ENCODE measurements around the gene AMDHD2.
"Not testable (repeated sequence)": the region's sequence is repeated elsewhere in the genome, so short reads cannot be mapped to it uniquely, and the experiment has no call there.

AMDHD2 gene

DNA sequence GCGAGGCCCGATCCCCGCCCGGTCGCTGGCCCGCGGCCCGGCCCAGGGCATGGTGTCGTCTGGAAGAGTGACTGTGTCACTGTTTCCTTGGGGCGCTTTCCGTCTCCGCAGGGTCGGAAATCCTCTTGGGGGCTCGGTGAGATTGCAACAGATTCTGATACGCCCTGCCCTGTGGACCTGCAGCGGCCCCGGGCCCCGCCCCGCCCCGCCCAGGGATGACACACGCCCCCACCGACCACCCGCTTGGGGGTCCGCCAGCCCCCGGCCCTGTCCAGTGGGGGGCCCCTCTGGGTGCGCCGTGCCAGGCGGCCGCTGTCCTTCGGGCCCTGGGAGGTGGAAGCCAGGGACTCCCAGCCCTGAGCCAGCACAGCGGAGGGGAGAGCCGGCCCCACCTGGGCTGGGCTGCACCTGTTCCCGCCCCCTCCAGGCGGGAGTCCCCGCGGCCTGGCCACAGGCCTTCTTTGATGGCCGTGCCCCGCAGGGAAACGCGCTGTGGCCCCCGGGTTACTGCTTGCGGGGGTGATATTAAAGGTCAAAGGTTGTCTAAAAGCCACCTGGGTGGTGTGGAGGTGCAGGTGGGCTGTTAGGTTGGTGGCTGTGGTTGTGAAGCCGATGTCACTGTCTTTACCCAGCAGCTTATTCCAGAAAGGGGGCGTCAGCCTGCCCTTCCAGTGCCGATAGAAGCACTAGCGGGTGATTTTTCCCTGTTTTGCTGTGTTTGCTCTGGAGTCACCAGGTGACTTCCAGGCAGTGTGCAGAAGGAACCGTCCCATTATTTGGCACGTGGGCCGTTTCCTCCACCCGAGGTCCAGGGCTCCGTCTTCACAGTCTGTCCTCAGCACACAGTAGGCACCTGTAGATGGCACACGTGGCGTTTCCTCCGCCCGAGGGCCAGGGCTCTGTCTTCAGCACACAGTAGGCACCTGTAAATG is 44.5 kb upstream of the AMDHD2 start:
- H3K27ac ChIP-seq (ENCODE audit: low read depth, low read length): peak overlapping the region; percentile 12
- peak overlapping the region; percentile 52 to 55 for H3K4me3 ChIP-seq (ENCODE audit: low read depth in 1 of 2, low read length in 2 of 2)
- no peaks in the 10 kb centered on the region for H3K9me3 ChIP-seq (ENCODE audit: low read length)
- H3K27me3 ChIP-seq (ENCODE audit: control insufficient read depth in 1 of 2, insufficient read depth in 2 of 2, low read length in 2 of 2): peaks cover 2 to 30% of the 10 kb centered on the region in 2 donors
- peaks cover 6% of the 10 kb centered on the region for H3K4me1 ChIP-seq (ENCODE audit: insufficient read depth, low read length)
- H3K36me3 ChIP-seq (ENCODE audit: insufficient read depth, low read length): no peaks in the 10 kb centered on the region
- no peak overlapping the region for H3K9ac ChIP-seq (ENCODE audit: low read length)

DNA sequence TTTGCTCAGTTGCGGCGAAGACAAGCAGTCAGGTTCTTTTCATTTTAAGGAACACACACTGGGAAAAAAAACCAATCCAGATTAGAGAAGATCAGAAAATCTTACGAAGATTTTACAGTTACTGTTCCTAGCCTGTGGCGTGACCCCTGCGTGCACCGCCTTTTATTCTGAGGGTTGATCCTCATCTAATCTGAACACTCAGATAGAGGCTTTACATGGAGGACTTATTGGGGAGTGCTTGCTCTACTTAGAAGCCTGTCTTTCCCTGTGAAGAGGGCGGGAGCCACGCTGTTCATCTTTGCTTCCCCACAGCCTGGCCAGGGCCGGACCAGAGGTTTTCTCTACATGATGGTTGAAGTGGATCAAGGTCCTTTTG is 43.8 kb upstream of the AMDHD2 start:
- H3K27ac ChIP-seq (ENCODE audit: low read depth, low read length): no peak overlapping the region
- H3K9me3 ChIP-seq (ENCODE audit: low read length): no peaks in the 10 kb centered on the region
- no peak overlapping the region for H3K4me3 ChIP-seq (ENCODE audit: low read depth in 1 of 2, low read length in 2 of 2)
- no peaks in the 10 kb centered on the region for H3K36me3 ChIP-seq (ENCODE audit: insufficient read depth, low read length)
- peaks cover 0 to 23% of the 10 kb centered on the region in 2 donors for H3K27me3 ChIP-seq (ENCODE audit: control insufficient read depth in 1 of 2, insufficient read depth in 2 of 2, low read length in 2 of 2)
- no peak overlapping the region for H3K9ac ChIP-seq (ENCODE audit: low read length)
- peaks cover 6% of the 10 kb centered on the region for H3K4me1 ChIP-seq (ENCODE audit: insufficient read depth, low read length)

DNA sequence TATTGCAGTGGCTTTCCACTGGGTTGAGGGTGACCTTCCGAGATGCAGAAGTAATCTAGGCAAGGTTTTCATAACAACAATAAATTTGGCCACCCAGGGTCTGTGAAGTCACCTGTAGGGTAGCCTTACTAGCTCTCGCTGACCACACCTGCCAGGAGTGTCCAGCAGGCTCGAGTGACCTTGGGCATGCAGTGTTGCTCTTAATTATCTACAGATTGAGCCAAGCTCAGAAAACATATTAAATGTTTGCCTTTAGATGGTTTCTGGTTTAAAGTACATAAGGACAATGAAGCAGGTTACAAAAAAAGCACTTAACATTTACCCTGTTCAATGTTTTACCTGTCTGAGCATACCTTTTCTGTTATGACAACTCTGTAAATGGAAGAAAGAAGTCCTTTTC is 43.4 kb upstream of the AMDHD2 start:
- Histone ChIP-seq H3K27ac (ENCODE audit: low read depth, low read length) (no peak overlapping the region), H3K4me3 (ENCODE audit: low read depth in 1 of 2, low read length in 2 of 2) (no peak overlapping the region), H3K36me3 (ENCODE audit: insufficient read depth, low read length) (no peaks in the 10 kb centered on the region), H3K9me3 (ENCODE audit: low read length) (no peaks in the 10 kb centered on the region), H3K27me3 (ENCODE audit: control insufficient read depth in 1 of 2, insufficient read depth in 2 of 2, low read length in 2 of 2) (peaks cover 0 to 19% of the 10 kb centered on the region in 2 donors), H3K9ac (ENCODE audit: low read length) (no peak overlapping the region), H3K4me1 (ENCODE audit: insufficient read depth, low read length) (peaks cover 6% of the 10 kb centered on the region)

DNA sequence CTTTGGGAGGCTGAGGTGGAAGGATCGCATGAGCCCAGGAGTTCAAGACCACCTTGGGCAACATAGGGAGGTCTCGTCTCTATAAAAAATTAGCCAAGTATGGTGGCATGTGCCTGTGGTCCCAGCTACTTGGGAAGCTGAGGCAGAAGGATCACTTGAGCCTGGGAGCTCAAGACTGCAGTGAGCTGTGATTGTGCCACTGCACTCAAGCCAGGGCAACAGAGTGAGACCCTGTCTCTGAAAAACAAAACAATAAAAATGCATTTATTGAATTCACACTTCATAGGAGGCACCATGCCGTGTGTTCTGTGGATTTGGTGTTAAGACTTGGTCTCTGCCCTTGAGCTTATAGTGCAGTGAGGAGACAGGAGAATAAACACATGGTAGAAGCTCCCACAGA is 42.8 kb upstream of the AMDHD2 start:
- Histone ChIP-seq H3K9ac (ENCODE audit: low read length) (no peak overlapping the region), H3K27ac (ENCODE audit: low read depth, low read length) (no peak overlapping the region), H3K36me3 (ENCODE audit: insufficient read depth, low read length) (no peaks in the 10 kb centered on the region), H3K4me3 (ENCODE audit: low read depth in 1 of 2, low read length in 2 of 2) (no peak overlapping the region), H3K9me3 (ENCODE audit: low read length) (no peaks in the 10 kb centered on the region), H3K27me3 (ENCODE audit: control insufficient read depth in 1 of 2, insufficient read depth in 2 of 2, low read length in 2 of 2) (peaks cover 0 to 13% of the 10 kb centered on the region in 2 donors), H3K4me1 (ENCODE audit: insufficient read depth, low read length) (peaks cover 10% of the 10 kb centered on the region)

DNA sequence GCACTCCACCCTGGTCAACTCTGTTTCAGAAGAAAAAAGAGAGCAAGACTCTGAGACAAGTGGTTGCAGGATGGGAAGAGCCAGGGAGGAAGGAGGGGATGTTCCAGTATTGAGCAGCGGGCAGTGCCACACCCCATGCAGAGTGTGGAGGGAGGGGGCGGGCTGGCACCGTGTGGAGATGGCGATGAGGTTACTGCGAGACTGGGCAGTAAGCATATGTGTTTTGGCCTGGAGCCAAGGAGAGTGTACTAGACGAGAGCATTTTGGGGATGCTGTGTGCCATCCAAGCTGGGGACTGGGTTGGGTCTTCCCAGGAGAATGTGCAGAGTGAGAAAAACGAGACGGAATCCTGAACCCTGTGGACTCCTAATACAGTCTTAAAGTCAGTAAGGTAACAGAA is 41.9 kb upstream of the AMDHD2 start:
- Histone ChIP-seq H3K27me3 (ENCODE audit: control insufficient read depth in 1 of 2, insufficient read depth in 2 of 2, low read length in 2 of 2) (peaks cover 0 to 4% of the 10 kb centered on the region in 2 donors), H3K36me3 (ENCODE audit: insufficient read depth, low read length) (no peaks in the 10 kb centered on the region), H3K27ac (ENCODE audit: low read depth, low read length) (no peak overlapping the region), H3K9ac (ENCODE audit: low read length) (no peak overlapping the region), H3K4me1 (ENCODE audit: insufficient read depth, low read length) (peaks cover 19% of the 10 kb centered on the region), H3K4me3 (ENCODE audit: low read depth in 1 of 2, low read length in 2 of 2) (no peak overlapping the region), H3K9me3 (ENCODE audit: low read length) (no peaks in the 10 kb centered on the region)

DNA sequence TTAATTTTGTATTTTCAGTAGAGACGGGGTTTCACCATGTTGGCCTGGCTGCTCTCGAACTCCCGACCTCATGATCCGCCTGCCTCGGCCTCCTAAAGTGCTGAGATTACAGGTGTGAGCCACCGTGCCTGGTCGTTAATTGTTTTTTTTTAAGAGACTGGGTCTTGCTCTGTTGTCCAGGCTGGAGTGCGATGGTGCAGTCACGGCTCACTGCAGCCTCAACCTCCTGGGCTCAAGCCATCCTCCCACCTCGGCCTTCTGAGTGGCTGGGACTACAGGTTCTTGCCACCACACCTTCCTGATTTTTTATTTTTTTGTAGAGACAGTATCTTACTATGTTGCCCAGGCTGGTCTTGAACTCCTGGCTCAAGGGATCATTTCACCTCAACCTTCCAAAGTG is 40.2 kb upstream of the AMDHD2 start:
- not testable (repeated sequence) for H3K27ac ChIP-seq (ENCODE audit: low read depth, low read length); H3K4me3 ChIP-seq (ENCODE audit: low read depth in 1 of 2, low read length in 2 of 2); H3K27me3 ChIP-seq (ENCODE audit: control insufficient read depth in 1 of 2, insufficient read depth in 2 of 2, low read length in 2 of 2); H3K9ac ChIP-seq (ENCODE audit: low read length); H3K36me3 ChIP-seq (ENCODE audit: insufficient read depth, low read length); H3K9me3 ChIP-seq (ENCODE audit: low read length)
- H3K4me1 ChIP-seq (ENCODE audit: insufficient read depth, low read length): peaks cover 31% of the 10 kb centered on the region

DNA sequence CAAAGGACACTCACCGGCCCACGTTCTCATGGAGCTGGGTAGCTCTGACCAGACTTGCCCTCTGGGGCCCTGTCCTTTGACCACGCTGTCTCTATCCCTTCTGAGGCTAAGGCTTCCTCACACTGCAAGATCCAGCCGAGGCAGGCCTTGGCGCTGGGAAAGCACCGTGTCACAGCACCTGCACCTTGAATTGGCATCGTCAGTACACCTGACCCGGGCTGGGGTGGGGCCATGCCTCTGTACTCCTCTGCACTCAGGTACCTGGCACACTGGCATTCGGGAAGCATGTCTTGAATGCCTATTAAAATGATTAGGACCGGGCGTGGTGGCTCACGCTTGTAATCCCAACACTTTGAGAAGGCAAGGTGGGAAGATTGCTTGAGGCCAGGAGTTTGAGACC is 39.2 kb upstream of the AMDHD2 start:
- Histone ChIP-seq H3K9ac (ENCODE audit: low read length) (no peak overlapping the region), H3K36me3 (ENCODE audit: insufficient read depth, low read length) (no peaks in the 10 kb centered on the region)

DNA sequence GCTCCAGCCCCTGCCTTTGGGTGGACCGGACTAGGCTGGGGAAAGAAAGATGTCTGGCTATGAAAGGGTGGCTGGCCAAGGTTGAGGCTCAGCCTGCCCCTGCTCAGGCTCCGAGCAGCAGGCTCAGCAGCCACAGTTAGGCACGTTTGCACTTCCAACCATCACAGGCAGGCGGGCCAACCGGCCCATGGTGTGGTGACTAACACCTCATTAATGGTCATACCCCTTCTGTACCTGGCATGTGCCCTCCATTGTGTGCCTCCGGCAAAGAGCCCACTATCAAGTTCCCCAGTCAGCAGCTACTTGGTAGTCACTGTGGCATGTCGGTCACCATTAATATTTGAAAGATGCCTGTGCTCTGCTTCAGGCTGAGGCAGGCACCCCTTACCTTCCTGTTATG is 38.5 kb upstream of the AMDHD2 start:
- Histone ChIP-seq H3K4me3 (ENCODE audit: low read depth in 1 of 2, low read length in 2 of 2) (no peak overlapping the region), H3K4me1 (ENCODE audit: insufficient read depth, low read length) (peaks cover 25% of the 10 kb centered on the region), H3K27me3 (ENCODE audit: control insufficient read depth in 1 of 2, insufficient read depth in 2 of 2, low read length in 2 of 2) (no peaks in the 10 kb centered on the region), H3K9ac (ENCODE audit: low read length) (peak overlapping the region; percentile 76), H3K27ac (ENCODE audit: low read depth, low read length) (no peak overlapping the region), H3K36me3 (ENCODE audit: insufficient read depth, low read length) (no peaks in the 10 kb centered on the region), H3K9me3 (ENCODE audit: low read length) (no peaks in the 10 kb centered on the region)

More for the DNA sequence above, 39.2 kb upstream of the AMDHD2 start:
- Histone ChIP-seq H3K27ac (ENCODE audit: low read depth, low read length) (no peak overlapping the region), H3K4me3 (ENCODE audit: low read depth in 1 of 2, low read length in 2 of 2) (no peak overlapping the region), H3K4me1 (ENCODE audit: insufficient read depth, low read length) (peaks cover 28% of the 10 kb centered on the region), H3K9me3 (ENCODE audit: low read length) (no peaks in the 10 kb centered on the region), H3K27me3 (ENCODE audit: control insufficient read depth in 1 of 2, insufficient read depth in 2 of 2, low read length in 2 of 2) (no peaks in the 10 kb centered on the region)

DNA sequence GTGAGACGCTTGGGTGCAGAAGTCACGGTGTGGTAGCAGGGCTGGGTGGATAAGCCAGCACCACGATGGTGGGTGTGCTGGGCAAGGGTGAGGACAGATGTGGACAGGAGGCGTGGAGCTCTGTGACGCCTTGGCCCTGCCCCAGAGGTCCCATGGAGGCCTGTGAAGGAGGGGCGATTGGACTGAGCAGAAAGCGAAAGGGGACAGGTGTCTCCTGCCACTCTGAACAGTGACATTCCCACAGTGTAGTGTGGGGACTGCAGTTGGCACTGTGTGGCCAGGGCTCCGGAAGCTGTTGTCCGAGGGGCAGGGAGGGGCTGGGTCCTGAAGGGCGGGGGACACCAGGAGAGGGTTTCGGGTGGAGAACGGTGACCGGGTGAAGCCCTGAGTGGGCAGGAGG is 37.9 kb upstream of the AMDHD2 start:
- Histone ChIP-seq H3K9me3 (ENCODE audit: low read length) (no peaks in the 10 kb centered on the region), H3K9ac (ENCODE audit: low read length) (peak overlapping the region; percentile 76), H3K27ac (ENCODE audit: low read depth, low read length) (peak overlapping the region; percentile 85), H3K36me3 (ENCODE audit: insufficient read depth, low read length) (no peaks in the 10 kb centered on the region), H3K27me3 (ENCODE audit: control insufficient read depth in 1 of 2, insufficient read depth in 2 of 2, low read length in 2 of 2) (no peaks in the 10 kb centered on the region), H3K4me3 (ENCODE audit: low read depth in 1 of 2, low read length in 2 of 2) (peak overlapping the region; percentile 29 to 45), H3K4me1 (ENCODE audit: insufficient read depth, low read length) (peaks cover 25% of the 10 kb centered on the region)

DNA sequence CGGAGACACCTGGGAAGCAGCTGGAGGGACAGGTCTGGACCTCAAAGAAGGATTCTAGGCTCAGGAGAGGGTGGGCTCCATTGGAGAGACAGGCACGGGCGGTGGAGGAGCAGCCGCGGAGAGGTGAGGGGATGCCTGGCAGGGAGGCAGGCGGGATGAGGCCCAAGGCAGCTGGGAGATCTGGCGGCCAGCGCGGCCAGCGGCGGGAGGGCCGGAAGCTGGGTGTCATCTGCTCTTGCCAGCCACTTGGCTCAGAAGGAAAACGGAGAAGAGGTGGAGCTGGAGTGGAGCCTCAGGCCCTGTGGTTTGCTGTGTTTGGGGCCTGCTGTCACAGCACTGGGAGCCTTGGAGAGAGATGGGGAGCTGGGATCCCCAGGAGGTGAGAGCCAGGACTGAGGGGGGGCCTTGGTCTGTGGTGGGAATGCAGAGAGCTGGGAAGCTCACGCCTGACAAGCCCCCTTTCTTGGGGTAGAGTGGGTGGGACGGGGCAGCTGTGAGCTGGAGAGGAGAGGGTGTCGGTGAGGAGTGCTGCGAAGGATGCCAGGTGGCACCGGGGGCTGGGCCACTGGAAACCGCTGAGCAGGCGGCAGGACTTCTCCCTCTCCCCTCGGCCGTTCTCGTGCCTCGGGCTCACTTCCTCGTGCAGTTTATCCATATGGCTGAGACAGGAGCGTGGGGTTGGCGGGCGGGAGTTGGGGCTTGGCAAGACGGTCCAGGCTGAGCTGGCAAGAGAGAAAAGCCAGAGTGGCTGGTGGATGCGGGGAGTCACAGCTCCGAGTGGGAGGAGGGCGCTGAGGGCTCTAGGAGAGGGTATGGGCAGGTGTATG is 37.2 kb upstream of the AMDHD2 start:
- Histone ChIP-seq H3K27ac (ENCODE audit: low read depth, low read length) (peak overlapping the region; percentile 85), H3K27me3 (ENCODE audit: control insufficient read depth in 1 of 2, insufficient read depth in 2 of 2, low read length in 2 of 2) (no peaks in the 10 kb centered on the region), H3K36me3 (ENCODE audit: insufficient read depth, low read length) (no peaks in the 10 kb centered on the region), H3K4me3 (ENCODE audit: low read depth in 1 of 2, low read length in 2 of 2) (peak overlapping the region; percentile 29 to 45), H3K4me1 (ENCODE audit: insufficient read depth, low read length) (peaks cover 25% of the 10 kb centered on the region), H3K9me3 (ENCODE audit: low read length) (no peaks in the 10 kb centered on the region), H3K9ac (ENCODE audit: low read length) (peak overlapping the region; percentile 76)
